ENCODE results near the gene CCDC188. TPM values are rescaled to one million over a fixed set of nuclear protein-coding genes. Genes with fewer than 3 reads are reported as not detected.

Gene CCDC188
- total RNA-seq (2021) (not detected in 3 replicates), Bru-seq, nascent RNA (not detected)
- long read RNA-seq, experiment 1, result 0 reads
- long read RNA-seq, experiment 2, result 0 reads
- long read RNA-seq, experiment 3, result 0 reads

GRCh38 chr22:20150381-20151275 lies at the start of gene CCDC188:
Gene CCDC188 (minus strand): TSS chr22:20151055. CDS start chr22:20150986, 69 bp downstream.
- TF ChIP-seq GRHL2 (CRISPR knock-in tag; IDR thresholded peaks at IDR 0.05; ENCODE audit: insufficient replicate concordance, severe bottlenecking) (no peak), E2F4 (CRISPR knock-in tag; IDR thresholded peaks at IDR 0.05; ENCODE audit: borderline replicate concordance, low read depth) (no peak), ZNF138 (CRISPR knock-in tag; conservative IDR thresholded peaks at IDR 0.05) (no peak), CBFB (CRISPR knock-in tag; IDR thresholded peaks at IDR 0.05; ENCODE audit: low read depth) (no peak), ATF2 (CRISPR knock-in tag; IDR thresholded peaks at IDR 0.05; ENCODE audit: borderline replicate concordance, low read depth) (no peak)
- Mint-ChIP-seq H3K36me3 (no peaks in the 10 kb centered on the region), H3K4me1 (peaks cover 3% of the 10 kb centered on the region; the same call in 1 of the 2 replicates), H3K27ac (no peak within 1 kb of the TSS), H3K27me3 (ENCODE audit: low read depth) (no peaks in the 10 kb centered on the region), H3K4me3 (no peak within 1 kb of the TSS), H3K9me3 (no peaks in the 10 kb centered on the region)
- ChIA-PET CTCF (interaction anchor here (0.6 to 1.0 kb wide), 4 partner anchors 36 to 382 kb away, joined by 3 to 4 read pairs (median 3); no protein-coding TSS in a partner anchor), POLR2A (interaction anchor here (0.7 kb wide), 1 partner anchor 243 kb away, joined by 4 read pairs; the partner anchor contains the start of gene ZNF74)
- ATAC-seq, result no peak
- no peak for DNase-seq (ENCODE audit: low spot score)

- no peak overlapping the region for H3K27ac Mint-ChIP-seq
- no peak overlapping the region for H3K4me3 Mint-ChIP-seq
- POLR2A ChIA-PET, result no interaction called here
- no peak for ATAC-seq
- H3K27me3 Mint-ChIP-seq (ENCODE audit: low read depth), result no peaks in the 10 kb centered on the region
- CTCF ChIA-PET, result interaction anchor here (1.3 kb wide), 1 partner anchor 39 kb away, joined by 5 read pairs; no protein-coding TSS in a partner anchor
- peaks cover 18% of the 10 kb centered on the region for H3K4me1 Mint-ChIP-seq
- no peaks in the 10 kb centered on the region for H3K36me3 Mint-ChIP-seq
- DNase-seq (ENCODE audit: low spot score), result no peak
- H3K9me3 Mint-ChIP-seq, result no peaks in the 10 kb centered on the region
- no peak for TF ChIP-seq GABPB1 (CRISPR knock-in tag; IDR thresholded peaks at IDR 0.05)
- no peak for TF ChIP-seq SMAD3 (CRISPR knock-in tag; IDR thresholded peaks at IDR 0.05; ENCODE audit: borderline replicate concordance)
- no peak for TF ChIP-seq STAT6 (CRISPR knock-in tag; conservative IDR thresholded peaks at IDR 0.05; ENCODE audit: low read depth)
- no peak for TF ChIP-seq CREB1 (CRISPR knock-in tag; IDR thresholded peaks at IDR 0.05)
- no peak for TF ChIP-seq FOXP4 (CRISPR knock-in tag; IDR thresholded peaks at IDR 0.05)
- TF ChIP-seq ZBTB43 (CRISPR knock-in tag; IDR thresholded peaks at IDR 0.05), result no peak
- no peak for TF ChIP-seq NFE2L1 (CRISPR knock-in tag; IDR thresholded peaks at IDR 0.05)
- TF ChIP-seq E2F1 (CRISPR knock-in tag; IDR thresholded peaks at IDR 0.05), result no peak
- TF ChIP-seq CDX4 (CRISPR knock-in tag; IDR thresholded peaks at IDR 0.05; ENCODE audit: borderline replicate concordance), result no peak
- TF ChIP-seq ZNF532 (CRISPR knock-in tag; IDR thresholded peaks at IDR 0.05; ENCODE audit: borderline replicate concordance), result no peak
These were observed 49.1 kb upstream of the CCDC188 start for GRCh38 chr22:20199906-20200305.

All from WTC11 (cell line).